Measurements from ENCODE around the gene NUDT5. TPM values are rescaled to one million over a fixed set of nuclear protein-coding genes. Genes with fewer than 3 reads are reported as not detected.

The NUDT5 gene
- total and polyA plus RNA-seq, 2 donors (not counting 1 experiment from before 2014, with no cell fraction given), result 25.9 to 39.9 TPM

DNA sequence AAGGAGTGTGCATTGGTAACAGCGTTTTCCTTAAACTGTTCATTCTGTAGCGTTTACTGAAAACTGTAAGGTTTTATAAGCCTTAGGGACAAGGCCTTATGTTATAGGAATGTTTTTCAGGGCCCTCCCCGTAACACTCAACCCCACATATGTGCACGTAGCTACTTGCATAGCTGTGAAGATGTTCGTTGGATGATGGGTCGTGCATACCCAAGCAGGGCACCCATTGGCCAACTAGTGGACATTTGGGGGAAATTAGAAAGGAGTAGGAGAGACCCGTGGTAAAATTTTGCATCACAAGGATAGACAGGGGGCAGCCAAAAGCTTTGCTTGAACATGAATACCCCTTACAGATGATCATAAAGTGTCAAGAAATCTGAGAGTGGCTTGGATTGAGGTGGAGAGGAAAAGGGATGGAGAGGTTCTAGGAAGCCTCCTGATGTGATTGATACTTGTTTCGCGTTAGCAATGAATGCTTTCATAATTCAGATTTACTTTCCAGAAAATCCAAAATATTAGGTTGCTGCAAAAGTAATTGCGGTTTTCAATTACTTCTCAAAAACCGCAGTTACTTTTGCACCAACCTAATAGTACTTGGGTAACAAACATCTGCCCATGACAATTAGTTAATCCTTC lies 65.3 kb downstream of the NUDT5 start:
- TF ChIP-seq EZH2 (IDR thresholded peaks at IDR 0.05; ENCODE audit: borderline replicate concordance, insufficient read depth, low read depth, low read length, poor library complexity, severe bottlenecking) (no peak), CTCF (IDR thresholded peaks at IDR 0.05) (peak; percentile 69)
- ChIA-PET POLR2A (interaction anchor here (0.8 kb wide), 1 partner anchor 87 kb away, joined by 3 read pairs; no protein-coding TSS in a partner anchor), CTCF (interaction anchor here (0.6 to 1.2 kb wide), 10 partner anchors 9 to 526 kb away, joined by 3 to 5 read pairs (median 3); partner anchors contain the start of genes CDC123, NUDT5 and UPF2)
- Mint-ChIP-seq H3K9me3 (ENCODE audit: insufficient read depth) (no peaks in the 10 kb centered on the region), H3K4me3 (peak overlapping the region; percentile 95), H3K27ac (peak overlapping the region; percentile 87), H3K4me1 (peaks cover 15% of the 10 kb centered on the region), H3K27me3 (no peaks in the 10 kb centered on the region)
- Histone ChIP-seq H3K4me3 (ENCODE audit: control extremely low read depth in 1 of 5, extremely low read depth in 1 of 5, insufficient read depth in 1 of 5, low read depth in 2 of 5, low read length in 4 of 5) (peak overlapping the region; percentile 61 to 91 (median 85)), H3K4me2 (replicated peaks; ENCODE audit: low read depth, low read length, poor library complexity, severe bottlenecking) (peak overlapping the region; percentile 94), H3K9ac (ENCODE audit: low read length) (peak overlapping the region; percentile 88), H3K36me3 (replicated peaks in 1 of 2; ENCODE audit: control extremely low read depth in 1 of 2, control insufficient read depth in 1 of 2, extremely low read depth in 1 of 2, insufficient read depth in 2 of 2, low read length in 1 of 2) (peaks cover 0 to 4% of the 10 kb centered on the region in 2 experiments), H3K9me3 (ENCODE audit: control extremely low read depth in 1 of 3, control insufficient read depth in 2 of 3, insufficient read depth in 1 of 3, low read length in 2 of 3) (peaks cover 0 to 4% (median 0%) of the 10 kb centered on the region in 3 donors), H4K20me1 (ENCODE audit: control insufficient read depth, insufficient read depth, low read length, poor library complexity, severe bottlenecking) (no peaks in the 10 kb centered on the region), H3K79me2 (ENCODE audit: control insufficient read depth, insufficient read depth, low read length) (peaks cover 28% of the 10 kb centered on the region), H2AFZ (ENCODE audit: insufficient read depth, low read depth, low read length, poor library complexity, severe bottlenecking) (peak overlapping the region; percentile 98), H3K27me3 (replicated peaks in 1 of 4; ENCODE audit: control extremely low read depth in 1 of 4, control insufficient read depth in 3 of 4, insufficient read depth in 4 of 4, low read length in 3 of 4) (no peaks in the 10 kb centered on the region), H3K4me1 (ENCODE audit: control insufficient read depth in 2 of 2, insufficient read depth in 2 of 2, low read length in 2 of 2) (peaks cover 9 to 16% of the 10 kb centered on the region in 2 donors), H3K27ac (ENCODE audit: low read length in 2 of 2) (peak overlapping the region; percentile 11 to 92)
- intact Hi-C loops (cut with micrococcal nuclease), result loop anchor here (1.0 to 5.0 kb wide), 3 partner anchors 65 to 526 kb away; partner anchors contain the start of gene NUDT5
- 26% methylated on average over 4 of the region's 11 CpGs for WGBS (ENCODE audit: insufficient coverage)
- peak; percentile 79 for DNase-seq
- ATAC-seq (ENCODE audit: low read depth), result peak; percentile 22
